H1 (cell line): ENCODE results near the gene NDUFA9. TPM values are rescaled to one million over a fixed set of nuclear protein-coding genes. Genes with fewer than 3 reads are reported as not detected.

Experiments used
- CTCF ChIA-PET: fragments of 300-600 bp; sonication (Branson Sonifier 250); formaldehyde crosslinking; loops from one replicate; lab custom pipeline; 2021; ENCODE audit not compliant: partially characterized antibody; lab: Charles Lee
- POLR2A ChIA-PET: fragments of 300-600 bp; sonication (Branson Sonifier 250); formaldehyde crosslinking; loops from one replicate; lab custom pipeline; 2021; ENCODE audit warnings: inconsistent platforms; ENCODE audit not compliant: partially characterized antibody; lab: Charles Lee
- DNase-seq, 2 experiments: peaks; one replicate each; pipeline versions ENCODE4 v3.0.0 to v3.0.0-alpha.2; 2010 to 2022; ENCODE audit warnings: low spot score in 2 of 2, low read depth in 1 of 2, mixed read lengths in 1 of 2
- FAIRE-seq: peaks from 2 replicates; lab custom pipeline; 2011; peaks lifted over from hg19 to GRCh38; lab: Jason Lieb, UNC
- H2AFZ ChIP-seq: 2 replicates; pipeline ENCODE4 v1.8.1; 2012; ENCODE audit warnings: low read length, inconsistent platforms
- H2AK5ac ChIP-seq: 2 replicates; pipeline ENCODE4 v1.6.1; 2013; ENCODE audit warnings: low read depth, low read length
- H2BK120ac ChIP-seq: replicated peaks from 2 replicates; pipeline ENCODE3; 2013; ENCODE audit warnings: low read depth, low read length, inconsistent platforms
- H2BK12ac ChIP-seq: 2 replicates; pipeline ENCODE4 v1.6.1; 2013; ENCODE audit warnings: low read depth, low read length
- H2BK15ac ChIP-seq: 2 replicates; pipeline ENCODE4 v1.6.1; 2013; ENCODE audit warnings: low read length
- H2BK20ac ChIP-seq: 2 replicates; pipeline ENCODE4 v1.6.1; 2013; ENCODE audit warnings: low read length
- H2BK5ac ChIP-seq: 2 replicates; pipeline ENCODE4 v1.6.1; 2013; ENCODE audit warnings: low read depth, low read length
- H3K14ac ChIP-seq: 2 replicates; pipeline ENCODE4 v1.6.1; 2013; ENCODE audit warnings: inconsistent platforms; ENCODE audit not compliant: insufficient read length
- H3K18ac ChIP-seq: 2 replicates; pipeline ENCODE4 v1.6.1; 2013; ENCODE audit warnings: low read length; ENCODE audit errors: extremely low read depth
- H3K23ac ChIP-seq: 2 replicates; pipeline ENCODE4 v1.6.1; 2013; ENCODE audit warnings: inconsistent platforms; ENCODE audit not compliant: insufficient read length
- H3K23me2 ChIP-seq: 2 replicates; pipeline ENCODE4 v1.6.1; 2013; ENCODE audit warnings: low read depth, low read length
- H3K27ac ChIP-seq: 2 replicates; pipeline ENCODE4 v1.6.1; 2011; ENCODE audit warnings: low read depth, low read length, inconsistent platforms
- H3K27me3 ChIP-seq, 4 experiments: replicated peaks in 1 of 4; 1 replicate in 1 of 4; 2 replicates in 3 of 4; pipeline versions ENCODE4 v1.6.1 to v1.8.1; 2011 to 2013; ENCODE audit warnings: low read length in 3 of 4, mild to moderate bottlenecking in 3 of 4, inconsistent platforms in 2 of 4, mixed read lengths in 2 of 4, moderate library complexity in 1 of 4; ENCODE audit not compliant: control insufficient read depth in 3 of 4, insufficient read depth in 3 of 4; ENCODE audit errors: extremely low read depth in 1 of 4
- H3K36me3 ChIP-seq, 4 experiments: 2 replicates each; pipeline versions ENCODE4 v1.6.1 to v1.8.1; 2011 to 2013; ENCODE audit warnings: mild to moderate bottlenecking in 4 of 4, low read length in 3 of 4, moderate library complexity in 2 of 4, control low read depth in 1 of 4, inconsistent platforms in 1 of 4; ENCODE audit not compliant: insufficient read depth in 4 of 4, control insufficient read depth in 2 of 4
- H3K4ac ChIP-seq: replicated peaks from 2 replicates; pipeline ENCODE3; 2013; ENCODE audit warnings: low read length, low read depth, mixed read lengths, inconsistent platforms; ENCODE audit not compliant: insufficient read length
- H3K4me1 ChIP-seq, 4 experiments: replicated peaks in 1 of 4; 1 replicate in 1 of 4; 2 replicates in 3 of 4; pipeline versions ENCODE4 v1.6.1 to v1.8.1; 2011 to 2013; ENCODE audit warnings: low read length in 3 of 4, inconsistent platforms in 2 of 4, mixed read lengths in 1 of 4; ENCODE audit not compliant: insufficient read depth in 4 of 4, control insufficient read depth in 3 of 4
- H3K4me2 ChIP-seq, 2 experiments: 2 replicates each; pipeline versions ENCODE4 v1.6.1 to v1.8.1; 2011 to 2013; ENCODE audit warnings: low read depth in 2 of 2, low read length in 2 of 2, control low read depth in 1 of 2, inconsistent platforms in 1 of 2, mild to moderate bottlenecking in 1 of 2; ENCODE audit not compliant: insufficient read depth in 1 of 2
- H3K4me3 ChIP-seq, 4 experiments: fragments of 200-600, 300-600 bp in 1 of 4; sonication (generic), shearing (Covaris generic), sonication (Bioruptor Twin) in 1 of 4; 2 replicates each; pipeline versions ENCODE4 v1.5.1 to v1.8.1; 2011 to 2016; ENCODE audit warnings: low read length in 4 of 4, low read depth in 3 of 4, control low read depth in 2 of 4, inconsistent platforms in 2 of 4, mild to moderate bottlenecking in 2 of 4, mixed read lengths in 1 of 4, moderate library complexity in 1 of 4; ENCODE audit not compliant: insufficient read depth in 2 of 4; ENCODE audit errors: extremely low read depth in 1 of 4
- H3K56ac ChIP-seq: replicated peaks from 2 replicates; pipeline ENCODE3; 2013; ENCODE audit warnings: low read depth, mild to moderate bottlenecking, mixed read lengths, low read length, inconsistent platforms; ENCODE audit not compliant: insufficient read length
- H3K79me1 ChIP-seq: 2 replicates; pipeline ENCODE4 v1.6.1; 2013; ENCODE audit warnings: low read depth, low read length, control low read depth
- H3K79me2 ChIP-seq, 2 experiments: 2 replicates each; pipeline versions ENCODE4 v1.6.1 to v1.8.1; 2012 to 2013; ENCODE audit warnings: low read length in 2 of 2, mild to moderate bottlenecking in 2 of 2, inconsistent platforms in 1 of 2; ENCODE audit not compliant: insufficient read depth in 2 of 2, control insufficient read depth in 1 of 2
- H3K9ac ChIP-seq, 4 experiments: replicated peaks in 1 of 4; 1 replicate in 1 of 4; 2 replicates in 3 of 4; pipeline versions ENCODE4 v1.6.1 to v1.8.1; 2011 to 2013; ENCODE audit warnings: low read depth in 3 of 4, low read length in 3 of 4, control low read depth in 2 of 4, mild to moderate bottlenecking in 2 of 4, moderate library complexity in 2 of 4, inconsistent platforms in 1 of 4; ENCODE audit errors: extremely low read depth in 1 of 4
- H3K9me3 ChIP-seq, 2 experiments: 2 replicates each; pipeline versions ENCODE4 v1.6.1 to v1.8.1; 2012 to 2013; ENCODE audit warnings: mild to moderate bottlenecking in 2 of 2, moderate library complexity in 2 of 2, control low read depth in 1 of 2, inconsistent platforms in 1 of 2, low read depth in 1 of 2, low read length in 1 of 2, mixed read lengths in 1 of 2; ENCODE audit not compliant: insufficient read depth in 2 of 2
- H4K20me1 ChIP-seq, 2 experiments: replicated peaks in 1 of 2; 2 replicates each; pipeline versions ENCODE3 to v1.8.1; 2011 to 2013; ENCODE audit warnings: inconsistent platforms in 2 of 2, low read length in 2 of 2, mild to moderate bottlenecking in 1 of 2; ENCODE audit not compliant: insufficient read depth in 2 of 2, control insufficient read depth in 1 of 2
- H4K5ac ChIP-seq: 2 replicates; pipeline ENCODE4 v1.6.1; 2013; ENCODE audit warnings: low read length, low read depth, mixed read lengths, inconsistent platforms; ENCODE audit not compliant: insufficient read length
- H4K8ac ChIP-seq: 2 replicates; pipeline ENCODE4 v1.8.0; 2013; ENCODE audit warnings: mild to moderate bottlenecking, moderate library complexity, low read length, inconsistent platforms; ENCODE audit not compliant: insufficient read depth; ENCODE audit errors: extremely low read depth
- H4K91ac ChIP-seq: replicated peaks from 2 replicates; pipeline ENCODE3; 2013; ENCODE audit warnings: low read length, mixed read lengths, inconsistent platforms; ENCODE audit not compliant: insufficient read length
- CBX8 ChIP-seq: fragments of 300-800, 300-1000 bp; sonication (generic); IDR thresholded peaks from 2 replicates; pipeline ENCODE4 v1.7.1; 2016; ENCODE audit warnings: low read depth, low read length, borderline replicate concordance
- HDAC2 ChIP-seq, 2 experiments: fragments of 300-600 bp in 1 of 2; sonication (generic) in 1 of 2; IDR thresholded peaks; 2 replicates each; pipeline ENCODE4 v1.6.1; 2011 to 2012; ENCODE audit warnings: low read depth in 2 of 2, low read length in 2 of 2, mild to moderate bottlenecking in 2 of 2, moderate library complexity in 2 of 2, borderline replicate concordance in 1 of 2, inconsistent platforms in 1 of 2
- WGBS, 2 experiments: shearing (Covaris generic) in 1 of 2; methylation state at CpG; one replicate each; pipeline versions ENCODE4 v1.1.6 to v1.1.7; 2013 to 2015; ENCODE audit warnings: low lambda C conversion rate in 2 of 2, mixed read lengths in 2 of 2, inconsistent platforms in 1 of 2, low coverage in 1 of 2, missing lambda C conversion rate in 1 of 2; ENCODE audit not compliant: insufficient replicate concordance in 2 of 2, insufficient coverage in 1 of 2, insufficient read length in 1 of 2; ENCODE audit errors: extremely low coverage in 1 of 2, missing lambda C conversion rate in 1 of 2; 5-methylcytosine and 5-hydroxymethylcytosine counted together
- polyA plus RNA-seq, 7 experiments: library from polyadenylated mRNA; depleted of rRNA in 3 of 7; stranded (reverse) in 5 of 7; unstranded in 2 of 7; fragments of >200 nt in 5 of 7; fragments of 200-250 nt in 2 of 7; gene quantifications; 1 replicate in 5 of 7; 2 replicates in 1 of 7; 4 replicates in 1 of 7; pipeline versions ENCODE4 v1.2.1 to v1.2.3, GENCODE V29; 2011 to 2013; ENCODE audit warnings: missing spikeins in 2 of 7, mixed read lengths in 2 of 7
- total RNA-seq: library from RNA; stranded (reverse); fragmentation: NEBNext Ultra II Directional; extraction: Animal tissue kit (Norgen Biotek cat#: 25700); gene quantifications from 2 replicates; pipeline ENCODE4 v1.2.1, GENCODE V29; 2021

Gene NDUFA9
- total and polyA plus RNA-seq, 2 of the 8 experiments (the other 6 are each of a cell fraction or from before 2014, with no cell fraction given): 50.2 to 67.0 TPM

DNA sequence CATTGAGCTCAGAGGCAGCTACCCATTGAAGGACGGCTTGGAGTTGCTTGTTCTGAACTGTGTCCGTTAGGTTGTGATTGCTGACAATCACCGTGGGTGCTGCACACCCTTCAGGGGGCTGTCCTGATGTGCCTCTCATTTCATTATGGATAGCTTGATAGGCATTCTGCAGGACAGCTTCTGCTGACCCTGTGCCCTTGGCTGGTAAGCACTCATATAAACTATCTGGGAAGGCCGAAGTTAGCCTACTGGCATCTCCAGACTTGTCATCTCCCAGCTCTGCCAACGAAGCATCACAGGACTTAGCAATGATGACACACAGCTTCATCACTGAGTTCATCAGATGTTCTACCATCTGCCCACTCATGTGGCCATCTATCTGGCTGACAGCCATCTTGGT lies 22.4 kb upstream of the NDUFA9 start:
- no peaks in the 10 kb centered on the region for H3K79me2 ChIP-seq
- no peak overlapping the region for H2BK20ac ChIP-seq
- CTCF ChIA-PET: no interaction called here
- H3K36me3 ChIP-seq: no peaks in the 10 kb centered on the region
- no peak overlapping the region for H3K18ac ChIP-seq
- no peak overlapping the region for H2AK5ac ChIP-seq
- no peak overlapping the region for H3K4me3 ChIP-seq
- peaks cover 5% of the 10 kb centered on the region in 2 experiments; a peak in 1 of 4 replicates for H3K9me3 ChIP-seq
- H3K4me2 ChIP-seq: no peak overlapping the region
- 94% methylated on average over 5 of the region's 5 CpGs; no CpG with 5 or more reads in 1 of the 2 experiments for WGBS, 2 experiments
- no peak overlapping the region for H4K5ac ChIP-seq
- H2BK5ac ChIP-seq: no peak overlapping the region
- H2BK12ac ChIP-seq: no peak overlapping the region
- no peak overlapping the region for H3K4ac ChIP-seq
- POLR2A ChIA-PET: no interaction called here
- no peak for TF ChIP-seq HDAC2 (IDR thresholded peaks at IDR 0.05; ENCODE audit: borderline replicate concordance in 1 of 2, low read depth in 2 of 2, low read length in 2 of 2)
- no peak for TF ChIP-seq CBX8
- H2BK120ac ChIP-seq: no peak overlapping the region
- H4K8ac ChIP-seq: no peak overlapping the region
- H2BK15ac ChIP-seq: no peak overlapping the region; the same call in 1 of the 2 replicates
- H3K23ac ChIP-seq: no peak overlapping the region
- no peak overlapping the region for H3K9ac ChIP-seq
- H3K14ac ChIP-seq: no peak overlapping the region
- H4K91ac ChIP-seq: no peak overlapping the region
- H4K20me1 ChIP-seq: no peaks in the 10 kb centered on the region
- peaks cover 0 to 5% (median 0%) of the 10 kb centered on the region in 4 experiments; a peak in 2 of 7 replicates for H3K4me1 ChIP-seq
- H3K23me2 ChIP-seq: no peaks in the 10 kb centered on the region
- H2AFZ ChIP-seq: no peak overlapping the region
- no peak overlapping the region for H3K27ac ChIP-seq
- no peak for FAIRE-seq
- H3K27me3 ChIP-seq: no peaks in the 10 kb centered on the region; a peak in 1 of 7 replicates
- no peak for DNase-seq
- H3K79me1 ChIP-seq: no peaks in the 10 kb centered on the region
- H3K56ac ChIP-seq: no peak overlapping the region
